ENCODE data around the gene ZNF385B.

ZNF385B gene

DNA sequence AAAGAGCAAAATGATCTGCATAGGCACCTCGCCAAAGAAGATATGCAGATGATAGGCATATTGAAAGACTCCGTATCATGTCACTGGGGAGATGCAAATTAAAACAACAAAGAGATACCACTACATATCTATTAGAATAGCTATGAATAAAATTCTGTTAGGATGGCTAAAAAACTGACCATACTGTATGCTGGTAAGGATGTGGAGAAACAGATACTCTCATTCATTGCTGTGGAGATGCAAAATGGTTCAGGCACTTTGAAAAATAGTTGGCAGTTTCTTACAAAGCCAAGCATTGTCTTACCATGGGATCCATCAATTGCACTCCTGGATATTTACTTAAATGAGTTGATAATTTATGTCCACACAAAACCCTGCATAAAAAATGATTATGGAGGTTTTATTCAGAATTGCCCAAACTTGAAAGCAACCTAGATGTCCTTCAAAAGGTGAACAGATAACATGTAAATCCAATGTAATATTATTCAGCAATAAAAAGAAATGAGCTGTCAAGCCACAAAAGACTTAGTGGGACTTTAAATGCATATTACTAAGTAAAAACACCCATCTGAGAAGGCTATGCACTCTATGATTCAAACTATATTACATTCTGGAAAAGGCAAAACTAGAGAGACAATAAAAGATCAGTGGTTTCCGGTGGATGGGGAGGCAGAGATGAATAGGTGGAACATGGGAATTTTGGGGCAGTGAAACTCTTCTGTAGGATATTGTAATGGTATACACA lies 31.2 kb downstream of the ZNF385B start:
- Histone ChIP-seq H3K4me2 (ENCODE audit: insufficient read depth, low read length) (no peak overlapping the region), H3K36me3 (ENCODE audit: insufficient read depth, low read length) (no peaks in the 10 kb centered on the region), H3K4me1 (ENCODE audit: insufficient read depth, low read length) (no peaks in the 10 kb centered on the region), H4K20me1 (ENCODE audit: insufficient read depth, low read length) (no peaks in the 10 kb centered on the region), H2AFZ (ENCODE audit: low read depth, low read length) (no peak overlapping the region), H3K9me3 (ENCODE audit: insufficient read depth, low read length, severe bottlenecking) (no peaks in the 10 kb centered on the region), H3K4me3 (ENCODE audit: low read depth in 1 of 2, low read length in 2 of 2) (no peak overlapping the region), H3K79me2 (ENCODE audit: insufficient read depth, low read length) (no peaks in the 10 kb centered on the region), H3K27me3 (ENCODE audit: insufficient read depth, low read length, poor library complexity) (no peaks in the 10 kb centered on the region), H3K27ac (ENCODE audit: low read length) (no peak overlapping the region), H3K9ac (ENCODE audit: low read depth, low read length) (no peak overlapping the region)
- ATAC-seq (ENCODE audit: insufficient read depth, low read depth), result no peak
- TF ChIP-seq EZH2 (IDR thresholded peaks at IDR 0.05; ENCODE audit: borderline replicate concordance, low read depth, low read length, severe bottlenecking), result no peak
- TF ChIP-seq, protein P1, sequence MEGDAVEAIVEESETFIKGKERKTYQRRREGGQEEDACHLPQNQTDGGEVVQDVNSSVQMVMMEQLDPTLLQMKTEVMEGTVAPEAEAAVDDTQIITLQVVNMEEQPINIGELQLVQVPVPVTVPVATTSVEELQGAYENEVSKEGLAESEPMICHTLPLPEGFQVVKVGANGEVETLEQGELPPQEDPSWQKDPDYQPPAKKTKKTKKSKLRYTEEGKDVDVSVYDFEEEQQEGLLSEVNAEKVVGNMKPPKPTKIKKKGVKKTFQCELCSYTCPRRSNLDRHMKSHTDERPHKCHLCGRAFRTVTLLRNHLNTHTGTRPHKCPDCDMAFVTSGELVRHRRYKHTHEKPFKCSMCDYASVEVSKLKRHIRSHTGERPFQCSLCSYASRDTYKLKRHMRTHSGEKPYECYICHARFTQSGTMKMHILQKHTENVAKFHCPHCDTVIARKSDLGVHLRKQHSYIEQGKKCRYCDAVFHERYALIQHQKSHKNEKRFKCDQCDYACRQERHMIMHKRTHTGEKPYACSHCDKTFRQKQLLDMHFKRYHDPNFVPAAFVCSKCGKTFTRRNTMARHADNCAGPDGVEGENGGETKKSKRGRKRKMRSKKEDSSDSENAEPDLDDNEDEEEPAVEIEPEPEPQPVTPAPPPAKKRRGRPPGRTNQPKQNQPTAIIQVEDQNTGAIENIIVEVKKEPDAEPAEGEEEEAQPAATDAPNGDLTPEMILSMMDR (IDR thresholded peaks at IDR 0.05; ENCODE audit: borderline replicate concordance, extremely low read depth, low read length, poor library complexity, severe bottlenecking), result no peak
- no peak for DNase-seq

DNA sequence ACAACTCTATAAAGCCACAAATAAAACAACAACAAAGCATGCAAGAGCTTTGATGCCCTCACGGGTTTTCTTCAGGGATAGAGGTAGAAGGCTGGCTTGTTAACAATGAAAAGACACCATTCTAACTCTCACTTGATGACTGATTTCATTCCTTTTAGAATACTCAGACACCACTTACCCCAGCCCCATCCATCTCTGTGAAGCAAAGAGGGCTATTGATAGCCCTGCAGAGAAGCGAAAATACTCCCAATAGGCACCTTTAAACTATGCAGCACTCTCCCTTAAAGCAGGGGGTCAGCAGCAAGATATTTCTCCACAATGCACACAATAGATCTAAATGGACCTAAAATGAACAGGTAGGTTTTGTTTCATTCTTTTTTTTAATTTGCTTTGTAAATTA lies 35.1 kb downstream of the ZNF385B start:
- Histone ChIP-seq H3K9ac (ENCODE audit: low read depth, low read length) (no peak overlapping the region), H4K20me1 (ENCODE audit: insufficient read depth, low read length) (no peaks in the 10 kb centered on the region), H3K4me1 (ENCODE audit: insufficient read depth, low read length) (no peaks in the 10 kb centered on the region), H3K79me2 (ENCODE audit: insufficient read depth, low read length) (no peaks in the 10 kb centered on the region), H3K27me3 (ENCODE audit: insufficient read depth, low read length, poor library complexity) (no peaks in the 10 kb centered on the region), H3K27ac (ENCODE audit: low read length) (no peak overlapping the region), H2AFZ (ENCODE audit: low read depth, low read length) (no peak overlapping the region), H3K9me3 (ENCODE audit: insufficient read depth, low read length, severe bottlenecking) (no peaks in the 10 kb centered on the region), H3K36me3 (ENCODE audit: insufficient read depth, low read length) (no peaks in the 10 kb centered on the region), H3K4me3 (ENCODE audit: low read depth in 1 of 2, low read length in 2 of 2) (no peak overlapping the region), H3K4me2 (ENCODE audit: insufficient read depth, low read length) (no peak overlapping the region)
- DNase-seq, result no peak
- no peak for ATAC-seq (ENCODE audit: insufficient read depth, low read depth)
- TF ChIP-seq, protein P1 (IDR thresholded peaks at IDR 0.05; ENCODE audit: borderline replicate concordance, extremely low read depth, low read length, poor library complexity, severe bottlenecking), result no peak
- no peak for TF ChIP-seq EZH2 (IDR thresholded peaks at IDR 0.05; ENCODE audit: borderline replicate concordance, low read depth, low read length, severe bottlenecking)

DNA sequence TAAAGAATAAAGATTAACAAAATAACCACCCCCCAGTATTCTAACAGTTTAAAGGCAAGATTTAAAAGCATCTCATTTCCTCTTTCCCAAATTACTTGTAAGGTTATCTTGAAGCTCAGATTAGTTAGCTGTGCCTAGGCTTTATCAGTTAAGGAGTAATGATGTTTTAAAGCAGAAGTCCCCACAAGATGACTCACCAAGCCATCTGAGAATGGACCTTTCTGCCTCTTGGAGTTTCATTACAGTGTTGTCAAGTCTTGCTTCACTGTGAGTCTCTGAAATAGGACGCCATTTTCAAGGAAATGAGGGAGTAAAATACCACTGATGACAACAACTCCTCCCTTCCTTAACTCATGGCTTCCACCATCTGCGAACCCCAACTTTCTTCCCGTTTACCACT lies 35.9 kb downstream of the ZNF385B start:
- Histone ChIP-seq H3K27ac (ENCODE audit: low read length) (no peak overlapping the region), H3K4me3 (ENCODE audit: low read depth in 1 of 2, low read length in 2 of 2) (no peak overlapping the region), H3K79me2 (ENCODE audit: insufficient read depth, low read length) (no peaks in the 10 kb centered on the region), H3K36me3 (ENCODE audit: insufficient read depth, low read length) (no peaks in the 10 kb centered on the region), H4K20me1 (ENCODE audit: insufficient read depth, low read length) (no peaks in the 10 kb centered on the region), H3K9me3 (ENCODE audit: insufficient read depth, low read length, severe bottlenecking) (no peaks in the 10 kb centered on the region), H2AFZ (ENCODE audit: low read depth, low read length) (no peak overlapping the region), H3K27me3 (ENCODE audit: insufficient read depth, low read length, poor library complexity) (no peaks in the 10 kb centered on the region), H3K4me1 (ENCODE audit: insufficient read depth, low read length) (no peaks in the 10 kb centered on the region), H3K9ac (ENCODE audit: low read depth, low read length) (no peak overlapping the region), H3K4me2 (ENCODE audit: insufficient read depth, low read length) (no peak overlapping the region)
- no peak for ATAC-seq (ENCODE audit: insufficient read depth, low read depth)
- TF ChIP-seq, protein P1 (IDR thresholded peaks at IDR 0.05; ENCODE audit: borderline replicate concordance, extremely low read depth, low read length, poor library complexity, severe bottlenecking), result no peak
- no peak for TF ChIP-seq EZH2 (IDR thresholded peaks at IDR 0.05; ENCODE audit: borderline replicate concordance, low read depth, low read length, severe bottlenecking)
- DNase-seq, result no peak

Measured in DND-41 (cell line).